GM18498 (cell line): ENCODE results near the gene STIM1.
A peak's percentile ranks its signal among the peaks of the same experiment; 100 is the strongest.

Experiments used
- ATAC-seq: cut with Tn5 transposase; IDR thresholded peaks from one replicate; pipeline ENCODE4 v1.9.1; 2021; ENCODE audit warnings: mild to moderate bottlenecking, moderate library complexity; ENCODE audit not compliant: unreplicated experiment

The STIM1 gene

DNA sequence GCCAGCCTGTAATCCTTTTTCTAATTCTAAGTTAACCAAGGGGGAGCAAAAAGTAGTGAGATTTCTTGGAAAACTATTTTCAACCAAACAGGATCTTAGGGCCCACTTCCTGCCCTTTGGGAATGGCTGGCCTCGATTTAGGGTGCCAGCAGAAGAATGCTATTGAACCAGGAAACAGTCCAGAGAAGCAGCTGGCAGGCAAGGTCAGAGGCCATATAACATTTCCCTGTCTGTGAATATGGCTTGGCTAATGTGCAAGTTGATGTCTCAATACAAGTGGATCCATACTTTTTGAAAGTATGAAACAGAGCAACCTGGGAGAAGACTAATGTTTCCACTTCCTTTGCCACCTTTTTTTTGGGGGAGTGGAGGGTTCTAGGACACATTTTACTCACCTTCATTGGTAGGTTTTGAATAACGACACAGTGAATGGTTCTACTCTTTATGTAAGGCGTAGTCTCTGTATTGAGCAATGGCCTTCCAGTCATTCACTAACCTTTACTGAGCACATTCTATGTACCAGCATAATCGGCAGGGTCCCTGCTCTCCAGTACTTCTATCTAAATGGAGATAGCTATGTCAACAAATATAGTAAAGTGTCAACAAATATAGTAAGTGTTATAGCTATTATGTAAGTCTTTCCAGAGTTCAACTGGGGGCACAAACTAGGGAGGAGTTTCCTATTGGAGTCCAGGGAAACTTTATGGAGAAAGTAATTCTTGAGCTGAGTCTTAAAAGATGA, 204.9 kb downstream of the STIM1 start:
- no peak for ATAC-seq

DNA sequence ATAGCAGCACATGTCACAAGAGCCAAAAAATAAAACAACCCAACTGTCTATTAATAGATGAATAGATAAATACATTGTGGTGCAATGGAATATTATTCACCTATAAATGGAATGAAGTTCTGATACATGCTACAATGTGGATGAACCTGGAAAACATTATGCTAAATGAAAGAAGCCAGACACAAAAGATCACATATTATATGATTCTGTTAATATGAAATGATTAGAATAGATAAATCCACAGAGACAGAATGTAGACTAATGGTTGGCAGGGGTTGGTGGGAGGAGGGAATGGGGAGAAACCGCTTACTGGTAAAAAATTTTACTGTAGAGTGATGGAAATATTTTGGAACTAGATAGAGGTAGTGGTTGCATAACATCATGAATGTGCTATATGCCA, 206.2 kb downstream of the STIM1 start:
- no peak for ATAC-seq

DNA sequence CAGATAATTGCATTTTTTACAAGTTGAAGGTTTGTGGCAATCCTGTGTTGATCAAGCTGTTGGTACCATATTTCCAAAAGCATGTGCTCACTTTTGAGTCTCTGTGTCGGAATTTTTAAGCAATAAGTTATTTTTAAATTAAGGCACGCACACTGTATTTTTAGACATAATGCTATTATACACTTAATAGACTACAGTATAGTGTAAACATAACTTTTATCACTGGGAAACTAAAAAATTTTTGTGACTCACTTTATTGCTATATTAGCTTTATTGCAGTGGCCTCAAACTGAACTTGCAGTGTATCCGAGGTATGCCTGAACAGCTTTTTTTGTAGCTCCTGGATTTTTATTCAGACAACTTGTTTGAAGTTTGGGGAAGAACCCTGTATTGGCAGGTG, 207.9 kb downstream of the STIM1 start:
- ATAC-seq: no peak

DNA sequence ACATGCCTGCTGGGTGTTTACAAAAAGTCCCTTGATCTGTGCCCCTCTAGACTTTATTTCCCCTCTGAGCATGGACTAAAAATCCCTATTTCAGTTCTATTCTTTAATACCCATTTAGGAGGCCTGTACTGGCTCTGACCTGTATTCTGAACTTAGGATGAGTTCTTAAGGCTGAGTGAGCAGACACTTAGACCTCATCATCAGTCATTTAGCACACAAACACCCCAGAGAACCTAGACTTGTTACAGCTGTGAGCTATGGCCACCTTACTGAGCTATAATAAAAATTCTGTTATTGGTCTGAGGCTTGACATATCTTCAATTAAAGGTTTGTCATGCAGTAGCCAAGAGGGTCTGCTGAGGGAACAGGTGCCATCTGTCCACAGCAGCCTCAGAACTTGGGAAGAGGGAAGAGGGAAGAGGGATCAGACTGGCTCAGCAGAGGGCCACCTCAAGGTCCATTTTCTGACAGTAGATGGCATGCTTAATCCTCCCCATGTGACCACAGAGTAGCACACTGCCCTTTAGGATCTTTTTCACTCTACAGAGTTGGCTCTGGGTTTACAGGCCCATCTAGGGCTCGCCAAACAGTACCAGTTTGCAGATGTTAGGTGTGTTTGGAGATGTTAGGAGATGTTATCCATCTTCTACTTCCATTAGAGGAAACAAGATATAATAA, 209.0 kb downstream of the STIM1 start:
- ATAC-seq: no peak

DNA sequence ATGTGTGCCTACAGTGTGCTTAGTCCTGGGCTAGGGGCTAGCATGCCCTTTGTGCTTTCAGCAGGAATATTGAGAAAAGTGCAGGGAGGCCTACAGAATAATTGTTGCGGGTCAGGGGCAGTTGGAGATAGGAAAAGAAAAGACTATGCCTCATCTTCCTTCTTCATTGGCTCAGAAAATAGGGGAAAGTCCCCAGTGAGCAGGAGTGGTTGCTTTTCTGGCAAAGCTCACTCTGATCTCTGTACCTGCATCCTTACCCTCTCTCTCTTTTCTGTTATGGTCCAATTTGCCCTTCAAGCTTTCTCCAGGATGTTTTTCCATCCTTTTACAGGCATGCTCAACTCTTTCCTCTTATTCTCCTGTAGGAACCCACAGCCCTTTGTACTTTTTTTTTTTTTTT, 209.6 kb downstream of the STIM1 start:
- no peak for ATAC-seq

DNA sequence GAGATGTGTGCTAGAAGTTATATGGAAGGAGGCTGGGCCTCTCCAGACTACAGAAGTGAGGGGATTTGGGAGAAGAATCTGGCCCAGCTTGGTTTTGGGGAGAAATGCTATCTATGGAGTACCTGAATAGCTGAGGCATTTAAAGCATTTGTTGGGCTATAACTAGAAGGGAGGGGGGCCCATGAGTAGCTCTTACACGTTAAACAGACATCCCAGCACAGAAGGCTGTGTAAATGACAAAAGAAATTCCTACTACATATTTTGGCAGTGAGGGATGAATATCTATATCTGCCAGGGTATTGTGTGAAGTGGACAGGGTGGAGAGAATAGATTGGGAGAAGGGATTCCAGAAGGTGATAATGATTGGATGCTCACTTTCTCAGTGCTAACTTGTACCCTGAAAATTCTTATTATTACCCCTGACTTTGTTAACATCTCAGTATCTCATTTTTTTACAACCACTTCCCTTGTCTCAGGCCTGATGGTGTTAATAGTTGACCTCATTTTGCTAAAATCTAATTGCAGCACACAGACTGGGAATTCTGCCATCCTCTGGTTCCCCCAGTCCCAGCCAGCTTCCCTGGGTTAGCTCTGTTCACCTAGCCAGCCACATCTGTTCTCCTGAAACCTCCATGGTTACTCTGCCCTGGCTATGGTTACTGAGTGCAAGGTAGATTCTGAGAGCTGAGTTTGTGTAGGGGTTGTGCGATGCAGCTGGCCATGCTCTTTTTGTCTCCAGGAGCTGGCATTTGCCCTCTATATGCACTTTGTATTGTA, 210.3 kb downstream of the STIM1 start:
- ATAC-seq: no peak

DNA sequence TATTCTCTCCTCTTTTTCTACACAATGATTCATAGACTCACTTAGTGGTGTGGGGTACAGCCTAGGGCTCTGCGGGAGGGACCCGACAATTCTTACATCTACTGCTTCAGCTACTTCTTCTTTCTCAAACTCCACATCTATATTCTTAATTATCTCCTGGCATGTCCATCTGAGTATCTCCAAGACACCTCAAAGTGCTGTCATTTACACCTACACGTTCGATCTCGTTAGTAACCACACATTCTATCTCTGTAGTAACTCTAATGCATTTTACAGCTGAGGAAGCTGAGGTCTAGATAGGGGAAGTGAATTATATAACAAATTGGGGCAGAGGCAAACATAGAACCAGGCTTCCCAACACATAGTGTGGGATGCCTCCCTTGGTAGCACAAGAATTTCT, 211.4 kb downstream of the STIM1 start:
- no peak for ATAC-seq

DNA sequence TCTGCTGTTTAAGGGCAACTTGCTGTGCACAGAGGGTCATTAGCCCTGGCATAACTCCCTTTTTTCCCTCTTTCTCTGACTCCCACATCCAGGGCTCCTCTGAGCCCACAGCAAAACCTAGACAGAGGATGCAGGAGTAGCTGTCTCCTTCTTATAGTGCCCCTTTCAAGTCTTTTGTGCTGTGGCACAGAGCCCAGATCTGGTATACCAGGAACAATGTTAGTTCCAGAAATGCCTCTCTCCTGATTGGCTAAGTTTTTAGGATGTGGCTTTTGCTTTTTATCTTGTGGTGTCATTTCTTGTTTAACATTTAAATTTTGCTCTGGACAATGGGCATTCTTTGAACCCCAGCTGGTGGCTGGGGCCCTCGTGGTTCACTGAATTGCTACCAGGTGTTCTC, 213.5 kb downstream of the STIM1 start:
- no peak for ATAC-seq

DNA sequence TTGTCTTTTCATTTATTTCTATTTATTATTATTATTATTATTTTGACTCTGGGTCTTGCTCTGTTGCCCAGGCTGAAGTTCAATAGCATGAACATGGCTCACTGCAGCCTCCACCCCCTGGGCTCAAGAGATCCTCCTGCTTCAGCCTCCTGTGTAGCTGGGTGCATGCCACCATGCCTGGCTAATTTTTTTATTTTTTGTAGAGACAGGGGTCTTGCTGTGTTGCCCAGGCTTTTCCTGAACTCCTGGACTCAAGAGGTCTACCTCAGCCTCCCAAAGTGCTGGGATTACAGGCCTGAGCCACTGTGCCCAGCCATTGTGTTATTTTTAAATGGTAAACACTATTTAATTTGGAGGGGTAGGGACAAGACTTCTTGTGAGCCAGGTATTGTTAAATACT, 215.9 kb downstream of the STIM1 start:
- ATAC-seq: no peak

DNA sequence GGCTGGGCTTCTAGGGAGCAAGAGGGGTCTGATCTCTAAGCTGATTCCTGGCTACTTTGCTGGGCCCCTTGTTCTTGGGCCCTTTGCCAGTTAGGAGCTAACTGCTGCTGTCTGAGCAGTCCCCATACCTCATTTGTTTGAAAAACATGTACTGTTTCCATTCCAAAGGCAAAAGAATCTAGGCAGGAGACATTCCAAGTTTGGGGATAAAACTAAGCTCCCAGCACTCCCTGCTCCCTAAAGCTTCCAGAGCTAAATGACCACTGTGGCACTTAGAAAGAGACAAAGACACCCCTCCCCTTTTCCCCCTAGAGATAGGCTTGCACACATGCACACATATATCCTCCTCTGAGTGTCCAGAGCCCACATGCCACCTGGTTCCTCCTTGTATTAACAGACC, 216.4 kb downstream of the STIM1 start:
- no peak for ATAC-seq

DNA sequence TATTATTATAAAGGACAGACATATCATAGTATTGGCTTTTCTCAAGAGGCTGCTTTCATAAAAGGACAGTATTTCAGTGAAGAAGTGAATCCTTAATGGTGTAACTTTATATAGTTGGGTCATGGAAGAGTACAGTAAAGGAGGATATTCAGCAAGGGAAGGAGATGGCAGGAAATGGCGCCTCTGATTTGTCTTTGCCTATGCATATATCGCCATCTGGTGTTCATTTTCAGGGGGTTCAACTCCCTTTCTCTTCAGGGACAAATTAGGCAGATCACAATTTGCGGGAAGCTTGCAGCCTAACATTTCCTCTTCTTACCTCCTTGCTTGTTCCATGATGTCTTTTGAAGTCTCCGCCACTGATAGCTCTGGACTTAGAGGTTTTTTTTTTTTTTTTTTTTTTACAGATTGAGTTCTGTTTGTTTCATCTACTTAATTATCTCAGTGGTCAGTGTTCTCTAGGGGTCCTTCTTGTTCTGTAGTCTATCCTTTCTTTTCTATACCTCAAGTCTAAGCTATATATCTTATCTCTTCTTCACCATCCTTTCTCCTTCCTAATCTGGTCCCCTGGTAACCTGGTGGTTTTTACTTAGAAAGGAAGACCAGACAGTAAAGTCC, 217.3 kb downstream of the STIM1 start:
- ATAC-seq: peak; percentile 60

DNA sequence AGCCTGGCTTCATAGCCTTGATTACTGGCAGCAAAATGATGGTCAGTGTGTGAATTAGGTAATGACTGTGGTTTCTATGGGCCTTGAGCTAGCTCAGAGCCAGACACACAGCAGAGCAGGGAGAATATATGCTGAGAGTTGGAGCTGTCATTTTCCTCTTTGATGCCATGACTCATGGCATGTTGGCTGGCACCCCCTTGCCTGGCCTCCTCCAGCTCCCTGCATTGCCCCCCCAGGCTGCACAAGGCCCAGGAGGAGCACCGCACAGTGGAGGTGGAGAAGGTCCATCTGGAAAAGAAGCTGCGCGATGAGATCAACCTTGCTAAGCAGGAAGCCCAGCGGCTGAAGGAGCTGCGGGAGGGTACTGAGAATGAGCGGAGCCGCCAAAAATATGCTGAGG, 218.8 kb downstream of the STIM1 start:
- no peak for ATAC-seq

DNA sequence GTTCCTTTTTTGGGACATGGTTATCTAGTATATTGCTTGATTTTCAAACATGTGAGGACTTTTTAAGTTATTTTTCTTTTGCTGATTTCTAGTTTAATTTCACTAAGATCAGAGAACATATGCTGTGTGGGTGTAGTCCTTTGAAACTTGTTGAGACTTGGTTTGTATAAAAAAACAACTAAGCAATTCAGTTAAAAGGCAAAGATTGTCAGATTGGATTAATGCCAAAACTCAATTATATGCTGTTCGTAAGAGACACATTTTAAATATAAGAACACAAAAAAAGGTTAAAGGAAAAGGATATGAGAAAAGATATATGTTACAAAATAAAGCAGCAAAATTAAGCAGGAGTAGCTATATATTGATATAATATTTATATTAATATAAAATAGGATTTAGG, 221.3 kb downstream of the STIM1 start:
- no peak for ATAC-seq

DNA sequence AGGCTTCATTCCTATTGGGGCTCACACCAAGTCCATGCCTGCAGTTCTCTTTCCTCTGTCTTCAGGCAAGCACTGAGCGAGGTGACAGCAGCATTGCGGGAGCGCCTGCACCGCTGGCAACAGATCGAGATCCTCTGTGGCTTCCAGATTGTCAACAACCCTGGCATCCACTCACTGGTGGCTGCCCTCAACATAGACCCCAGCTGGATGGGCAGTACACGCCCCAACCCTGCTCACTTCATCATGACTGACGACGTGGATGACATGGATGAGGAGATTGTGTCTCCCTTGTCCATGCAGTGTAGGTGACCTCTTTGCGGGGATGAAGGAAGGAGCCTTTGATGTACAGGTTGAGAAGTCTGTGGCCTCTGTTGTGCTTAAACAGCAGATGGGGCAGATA, 227.7 kb downstream of the STIM1 start:
- no peak for ATAC-seq

DNA sequence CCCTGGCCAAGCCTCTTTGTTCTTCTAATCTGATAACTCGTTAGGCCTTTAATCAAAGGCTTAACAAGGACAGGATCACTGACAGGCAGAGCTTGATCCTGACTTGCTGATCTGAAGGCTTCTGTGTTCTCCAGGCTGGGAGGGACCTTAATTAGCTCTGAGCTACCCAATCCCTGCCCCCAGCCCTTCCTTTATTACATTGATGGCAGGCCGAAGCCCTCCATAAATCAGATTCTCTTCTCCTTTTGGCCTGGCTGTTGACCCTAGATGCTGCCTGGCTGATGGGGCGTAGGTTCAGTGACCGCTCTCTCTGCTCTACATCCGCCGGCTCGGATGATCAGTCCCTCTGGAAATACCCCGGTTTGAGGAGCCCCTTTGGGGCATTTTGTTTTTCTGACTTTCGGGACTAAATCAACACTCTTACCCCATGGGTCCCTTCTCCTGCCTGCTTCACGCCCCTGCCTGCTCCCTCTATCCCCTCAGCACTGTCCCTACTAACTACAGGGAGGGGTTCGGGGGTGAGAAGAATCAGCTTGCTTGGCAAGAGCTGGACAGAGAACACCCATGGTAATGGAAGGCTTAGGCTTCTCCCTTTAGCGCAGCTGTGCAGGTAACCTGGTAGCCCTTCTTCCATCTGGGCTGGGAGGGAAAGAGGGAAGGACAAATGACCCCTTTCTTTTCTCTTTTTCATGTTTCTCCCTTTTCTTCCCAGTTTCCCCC, 229.1 kb downstream of the STIM1 start:
- ATAC-seq: no peak

DNA sequence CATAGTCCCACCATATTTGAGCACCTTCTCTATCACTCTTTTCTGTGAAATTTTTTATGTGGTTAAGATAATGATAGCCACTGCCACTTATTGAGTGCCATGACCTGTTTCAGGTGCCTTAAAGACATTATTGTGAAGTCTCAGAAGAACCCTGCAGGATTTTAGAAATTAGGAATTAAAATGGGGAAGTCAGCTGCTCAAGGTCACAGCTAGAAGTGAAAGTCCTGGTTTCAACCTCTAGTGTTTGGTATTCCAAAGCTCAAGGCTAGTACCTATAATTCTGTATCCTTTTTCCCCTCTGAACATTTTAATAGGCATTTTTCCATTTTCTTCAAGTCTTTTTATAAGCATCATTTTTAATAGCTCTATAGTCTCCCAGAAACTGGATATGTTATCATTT, 230.1 kb downstream of the STIM1 start:
- no peak for ATAC-seq

DNA sequence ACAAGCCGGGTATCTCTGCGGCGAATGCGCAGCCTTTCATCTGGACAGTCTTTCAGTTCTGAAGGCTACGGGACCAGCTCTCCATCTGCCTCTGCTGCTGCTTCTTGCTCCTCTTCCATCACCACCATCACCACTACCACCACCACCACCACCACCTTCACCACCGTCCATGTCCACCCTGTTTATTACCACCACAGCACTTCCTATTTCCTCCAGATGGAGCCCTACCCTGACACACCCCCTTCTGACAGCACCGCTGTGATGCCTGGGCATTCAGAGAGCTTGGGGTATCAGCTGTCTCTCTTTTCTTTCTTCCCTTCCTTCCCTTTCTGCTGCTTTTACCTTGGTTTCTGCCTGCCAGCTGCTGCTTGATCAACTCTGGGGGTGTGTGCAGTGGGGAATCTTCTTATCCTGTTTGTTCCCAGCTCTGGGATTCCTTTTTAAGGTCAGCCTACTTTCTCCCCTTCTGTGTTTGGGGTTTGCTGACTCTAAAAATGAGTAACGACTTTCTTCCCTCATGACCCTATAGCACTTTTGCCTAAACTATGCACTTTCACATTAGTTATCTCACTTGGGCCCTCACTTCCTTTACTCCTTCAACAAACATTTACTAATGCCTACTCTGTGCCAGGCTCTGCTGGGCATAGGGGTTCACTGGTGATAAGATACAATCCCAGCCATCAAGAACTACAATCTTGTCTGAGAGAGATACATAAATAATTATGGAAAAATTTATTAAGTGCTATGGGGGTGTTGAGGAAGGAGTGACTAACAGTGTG, 231.3 kb downstream of the STIM1 start:
- no peak for ATAC-seq

DNA sequence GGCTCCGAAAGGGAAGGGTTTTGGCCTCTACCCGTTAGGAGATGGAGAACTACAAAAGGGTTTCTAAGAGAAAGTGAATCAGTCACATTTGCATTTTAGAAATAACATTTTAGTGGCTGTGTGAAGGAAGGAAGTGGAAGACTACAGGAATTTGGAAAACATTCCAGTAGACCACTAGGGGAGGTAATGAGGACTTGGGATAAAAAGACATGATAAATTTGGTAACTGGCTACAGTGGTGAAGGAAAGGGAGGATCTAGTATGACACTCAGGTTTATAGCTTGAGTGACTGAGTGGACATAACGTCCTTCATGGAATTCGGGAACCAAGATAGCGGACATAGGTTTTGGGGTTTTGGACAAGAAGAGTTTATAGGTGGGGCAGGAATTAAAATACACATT, 232.1 kb downstream of the STIM1 start:
- no peak for ATAC-seq

DNA sequence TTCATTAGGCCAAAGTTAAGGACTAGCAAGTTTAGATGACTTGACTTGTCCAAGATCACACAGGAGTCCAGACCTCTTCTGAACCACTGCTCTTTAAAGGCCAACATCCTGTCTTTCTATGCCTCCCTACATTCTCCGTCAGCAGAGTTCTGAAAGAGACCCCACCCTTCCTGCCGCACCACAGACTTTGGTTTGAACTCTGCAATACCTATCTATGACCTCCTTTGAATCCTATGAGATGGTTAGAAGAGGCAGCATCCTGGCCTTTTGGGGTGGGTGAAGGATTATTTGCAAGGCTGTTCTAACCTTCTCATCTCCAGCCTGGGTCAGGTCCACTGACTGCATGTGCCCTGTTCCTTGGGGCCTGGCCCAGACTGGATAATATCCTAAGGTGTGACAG, 234.8 kb downstream of the STIM1 start:
- ATAC-seq: no peak

DNA sequence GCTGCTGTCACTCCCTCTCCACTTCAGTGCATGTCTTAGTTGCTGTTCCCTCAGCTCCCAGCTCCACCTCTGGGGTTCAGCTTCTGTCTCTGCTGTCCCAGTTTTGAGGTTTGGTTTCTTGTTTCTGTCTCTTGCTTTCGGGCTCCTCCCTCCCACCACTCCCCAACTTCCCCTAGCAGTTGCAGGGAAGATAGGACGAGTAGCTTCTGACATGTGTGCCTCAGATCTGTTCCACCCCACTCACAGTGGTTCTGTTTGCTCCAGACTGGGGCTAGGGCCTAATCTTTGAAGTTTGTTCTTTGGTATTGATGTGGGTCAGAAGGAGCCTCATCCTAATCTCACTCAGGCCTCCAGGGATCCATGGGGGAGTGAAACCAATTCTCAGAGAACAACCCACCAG, 236.6 kb downstream of the STIM1 start:
- ATAC-seq: no peak
